ENCODE measurements around the gene TMEM191C.
"Not testable (repeated sequence)": the region's sequence is repeated elsewhere in the genome, so short reads cannot be mapped to it uniquely, and the experiment has no call there.

The TMEM191C gene

DNA sequence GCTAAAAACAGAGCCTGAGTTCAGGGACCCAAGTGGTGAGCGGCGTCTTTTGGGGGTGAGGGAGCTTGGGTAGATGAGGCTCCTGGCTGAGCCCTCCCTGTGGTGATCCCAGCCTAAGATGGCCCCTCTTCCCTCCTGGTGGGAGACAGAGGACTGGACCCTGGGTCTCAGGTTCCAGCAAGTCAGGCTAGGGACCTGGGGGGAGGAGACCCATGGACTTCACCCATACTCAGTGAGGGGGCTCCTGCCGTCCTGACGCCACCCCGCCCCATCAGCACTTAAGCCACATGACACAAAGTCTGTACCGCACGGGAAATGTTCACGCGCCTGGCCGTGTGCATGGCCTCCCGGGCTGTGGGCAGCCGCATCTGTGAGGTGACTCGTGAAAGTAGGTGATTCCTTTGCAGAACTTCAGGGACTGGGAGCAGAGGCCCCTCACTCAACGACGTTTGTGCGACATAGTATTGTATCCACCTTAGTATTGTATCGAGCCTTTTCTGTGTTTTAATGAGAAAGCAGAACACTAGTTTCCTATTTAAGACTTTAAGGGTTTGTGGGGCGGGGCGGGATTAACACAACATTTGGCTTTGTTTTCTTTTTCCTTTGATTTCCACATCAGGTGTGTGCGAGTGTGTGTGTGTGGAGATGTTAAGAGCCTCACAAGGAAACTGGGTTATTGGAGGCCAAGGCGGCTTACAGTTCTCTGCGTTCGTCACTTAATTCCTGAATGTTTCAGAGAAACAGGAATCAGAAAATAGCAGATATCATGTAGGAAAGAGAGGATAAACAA, 18.4 kb upstream of the TMEM191C start:
- Histone ChIP-seq H3K4me1 (ENCODE audit: insufficient read depth, low read length) (no peaks in the 10 kb centered on the region), H3K27me3 (ENCODE audit: insufficient read depth, low read length) (no peaks in the 10 kb centered on the region), H3K9ac (ENCODE audit: low read depth, low read length) (no peak overlapping the region)

DNA sequence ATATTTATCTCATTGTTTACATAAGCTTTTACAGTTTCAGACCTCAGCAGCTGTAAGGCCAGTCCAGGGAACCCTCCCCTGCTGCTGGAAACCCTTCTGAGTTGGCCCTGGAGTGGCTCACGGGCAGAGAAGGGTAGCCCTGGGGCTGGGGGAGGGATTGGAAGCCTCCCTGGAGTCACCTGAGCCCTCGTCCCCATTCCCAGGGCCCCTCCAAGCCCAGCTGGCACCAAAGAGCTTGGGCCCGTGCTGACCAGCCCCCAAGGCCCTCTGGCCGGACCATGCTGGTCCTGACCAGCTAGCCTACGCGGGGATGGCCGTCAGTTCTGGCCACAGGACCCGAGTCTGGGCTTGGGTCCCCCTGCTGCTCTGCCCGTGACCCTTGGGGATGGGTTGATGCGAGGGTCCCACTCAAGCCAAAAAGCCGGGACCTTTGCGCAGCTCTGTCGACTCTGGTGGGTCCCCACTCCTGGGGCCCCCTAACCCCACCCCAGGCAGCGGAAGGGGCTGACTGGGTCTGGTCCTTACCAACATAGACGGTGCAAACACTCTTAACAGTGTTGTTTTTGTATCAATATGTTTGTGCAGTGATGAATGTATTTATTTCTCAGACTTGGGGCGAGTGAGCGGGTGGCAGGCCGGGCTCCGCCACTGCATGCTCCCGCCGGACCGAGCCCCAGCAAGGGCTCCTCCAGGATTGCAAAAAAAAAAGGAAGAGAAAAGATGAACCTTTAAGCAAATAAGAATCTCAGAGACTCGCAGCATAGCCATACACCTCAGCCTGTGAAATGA, 17.5 kb upstream of the TMEM191C start:
- no peak overlapping the region for H3K27ac ChIP-seq (ENCODE audit: low read length)
- no peaks in the 10 kb centered on the region for H3K4me1 ChIP-seq (ENCODE audit: insufficient read depth, low read length)
- H3K36me3 ChIP-seq (ENCODE audit: insufficient read depth, low read depth, low read length): peaks cover 17% of the 10 kb centered on the region
- no peak overlapping the region for H3K4me3 ChIP-seq (ENCODE audit: low read length)
- H3K27me3 ChIP-seq (ENCODE audit: insufficient read depth, low read length): no peaks in the 10 kb centered on the region
- H3K9me3 ChIP-seq (ENCODE audit: insufficient read depth, low read depth, low read length): no peaks in the 10 kb centered on the region
- H3K9ac ChIP-seq (ENCODE audit: low read depth, low read length): no peak overlapping the region; the same call in 1 of the 2 replicates

More for the DNA sequence above, 18.4 kb upstream of the TMEM191C start:
- Histone ChIP-seq H3K27ac (ENCODE audit: low read length) (no peak overlapping the region), H3K9me3 (ENCODE audit: insufficient read depth, low read depth, low read length) (no peaks in the 10 kb centered on the region), H3K4me3 (ENCODE audit: low read length) (no peak overlapping the region), H3K36me3 (ENCODE audit: insufficient read depth, low read depth, low read length) (peaks cover 18% of the 10 kb centered on the region)

DNA sequence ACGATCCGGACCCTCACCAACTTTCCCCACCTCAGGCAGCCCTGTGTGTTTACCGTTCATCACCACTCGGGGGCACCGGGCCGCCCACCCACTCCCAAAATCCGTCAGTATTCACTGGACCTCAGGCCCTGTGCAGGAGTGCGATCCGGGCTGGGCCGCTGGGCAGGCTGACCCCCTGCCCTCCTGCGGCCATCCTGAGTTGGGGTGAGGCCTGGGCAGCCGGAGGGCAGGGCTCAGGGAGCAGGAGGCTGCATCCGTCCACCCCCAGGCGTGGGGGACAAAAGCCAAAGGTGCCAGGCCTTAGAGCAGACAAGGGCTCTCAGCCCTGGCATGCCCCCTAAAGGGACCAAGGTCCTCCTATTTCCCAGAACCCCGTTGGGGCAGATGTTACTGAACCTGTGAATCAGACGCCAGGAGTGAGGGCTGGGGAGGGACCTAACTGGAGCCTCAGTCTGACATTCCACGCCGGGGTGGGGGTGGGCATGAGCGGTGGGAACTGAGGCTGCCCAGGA, 16.8 kb upstream of the TMEM191C start:
- H3K27ac ChIP-seq (ENCODE audit: low read length): no peak overlapping the region
- no peak overlapping the region for H3K4me3 ChIP-seq (ENCODE audit: low read length)
- no peaks in the 10 kb centered on the region for H3K27me3 ChIP-seq (ENCODE audit: insufficient read depth, low read length)
- H3K4me1 ChIP-seq (ENCODE audit: insufficient read depth, low read length): no peaks in the 10 kb centered on the region
- peaks cover 13% of the 10 kb centered on the region for H3K36me3 ChIP-seq (ENCODE audit: insufficient read depth, low read depth, low read length)
- H3K9ac ChIP-seq (ENCODE audit: low read depth, low read length): no peak overlapping the region
- H3K9me3 ChIP-seq (ENCODE audit: insufficient read depth, low read depth, low read length): no peaks in the 10 kb centered on the region

DNA sequence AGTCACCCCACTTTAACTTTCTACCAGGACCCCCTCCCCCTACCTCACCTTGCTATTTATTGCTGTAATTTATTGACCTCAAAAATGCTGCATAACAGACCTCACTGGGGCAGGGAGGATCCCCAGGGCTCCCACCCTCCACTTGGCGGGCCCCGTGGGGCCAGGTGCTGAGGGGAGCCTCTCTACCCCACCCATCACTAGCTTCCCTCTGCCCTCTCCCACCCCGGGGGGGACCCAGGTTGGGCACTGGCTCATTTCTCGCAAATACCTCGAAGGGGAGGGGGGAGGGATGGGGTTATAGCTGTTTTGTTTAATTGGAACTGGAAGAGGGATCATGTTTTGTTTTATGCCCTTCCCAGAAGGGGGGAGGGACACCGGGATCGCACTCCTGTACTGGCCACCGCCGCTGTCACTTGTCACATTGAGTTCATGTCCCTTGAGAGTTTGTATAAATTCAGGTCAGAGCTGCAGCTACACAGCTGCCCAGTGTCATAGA, 16.3 kb upstream of the TMEM191C start:
- H3K9ac ChIP-seq (ENCODE audit: low read depth, low read length): no peak overlapping the region
- H3K27ac ChIP-seq (ENCODE audit: low read length): no peak overlapping the region
- H3K4me1 ChIP-seq (ENCODE audit: insufficient read depth, low read length): no peaks in the 10 kb centered on the region
- peaks cover 10% of the 10 kb centered on the region for H3K36me3 ChIP-seq (ENCODE audit: insufficient read depth, low read depth, low read length)
- H3K4me3 ChIP-seq (ENCODE audit: low read length): no peak overlapping the region
- no peaks in the 10 kb centered on the region for H3K9me3 ChIP-seq (ENCODE audit: insufficient read depth, low read depth, low read length)
- H3K27me3 ChIP-seq (ENCODE audit: insufficient read depth, low read length): no peaks in the 10 kb centered on the region

DNA sequence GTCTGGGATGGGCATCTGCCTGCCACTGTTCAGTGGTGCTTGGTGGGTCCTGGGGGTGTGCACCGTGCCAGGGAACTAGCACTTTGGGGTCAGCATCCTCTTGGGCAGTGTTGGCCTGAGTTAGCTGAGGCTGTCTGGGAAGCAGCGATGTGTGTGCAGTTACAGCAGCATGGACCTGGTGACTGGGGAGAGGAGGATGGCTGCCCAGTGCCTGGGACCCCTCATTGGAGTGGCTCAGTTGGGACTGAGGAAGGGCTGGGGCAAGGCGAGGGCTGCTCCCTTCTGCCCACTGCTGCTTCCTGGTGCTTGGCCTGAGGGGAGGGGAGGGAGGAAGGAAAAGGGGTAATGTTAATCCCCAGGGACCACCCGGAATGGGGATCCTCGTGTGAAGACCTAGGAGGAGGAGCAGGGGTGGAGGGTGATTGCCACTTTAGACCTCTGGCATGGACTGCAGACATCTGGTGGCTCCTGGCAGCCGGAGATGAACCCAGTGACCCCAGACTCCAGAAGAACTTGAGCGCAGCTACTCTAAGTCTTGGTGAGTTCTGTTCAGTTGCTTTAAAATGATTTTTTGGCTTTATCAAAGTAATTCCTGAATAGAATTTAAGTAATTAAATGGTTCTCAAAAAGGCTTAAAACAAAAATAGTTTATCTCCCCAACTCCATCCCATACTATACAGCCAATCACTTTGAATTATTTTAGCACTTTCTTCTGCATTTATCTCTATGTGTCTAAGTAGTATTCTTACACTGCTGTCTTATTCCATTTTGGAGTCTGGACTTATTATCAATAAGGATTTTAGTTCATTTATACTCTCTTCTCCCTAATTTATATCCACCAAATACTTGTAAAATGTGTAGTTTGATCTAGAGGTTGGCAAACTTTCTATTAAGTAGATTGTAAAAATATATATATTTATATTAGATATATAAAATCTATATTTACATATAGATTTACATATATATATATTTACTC, 15.4 kb upstream of the TMEM191C start:
- Histone ChIP-seq H3K36me3 (ENCODE audit: insufficient read depth, low read depth, low read length) (peaks cover under 1% of the 10 kb centered on the region), H3K4me3 (ENCODE audit: low read length) (no peak overlapping the region), H3K27me3 (ENCODE audit: insufficient read depth, low read length) (no peaks in the 10 kb centered on the region), H3K27ac (ENCODE audit: low read length) (no peak overlapping the region), H3K4me1 (ENCODE audit: insufficient read depth, low read length) (no peaks in the 10 kb centered on the region), H3K9ac (ENCODE audit: low read depth, low read length) (no peak overlapping the region), H3K9me3 (ENCODE audit: insufficient read depth, low read depth, low read length) (no peaks in the 10 kb centered on the region)

DNA sequence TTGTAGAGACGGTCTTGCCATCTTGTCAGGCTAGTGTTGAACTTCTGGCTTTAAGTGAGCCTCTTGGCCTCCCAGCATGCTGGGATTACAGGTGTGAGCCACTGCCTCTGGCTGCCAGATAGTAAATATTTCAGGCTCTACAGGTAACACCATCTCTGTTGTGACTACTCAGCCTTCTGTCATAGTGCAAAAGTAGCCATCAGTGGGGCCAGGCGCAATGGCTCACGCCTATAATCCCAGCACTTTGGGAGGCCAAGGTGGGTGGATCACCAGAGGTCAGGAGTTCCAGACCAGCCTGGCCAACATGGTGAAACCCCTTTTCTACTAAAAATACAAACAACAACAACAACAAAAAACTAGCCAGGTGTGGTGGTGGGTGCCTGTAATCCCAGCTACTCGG, 14.5 kb upstream of the TMEM191C start:
- H3K36me3 ChIP-seq (ENCODE audit: insufficient read depth, low read depth, low read length); H3K4me1 ChIP-seq (ENCODE audit: insufficient read depth, low read length); H3K27me3 ChIP-seq (ENCODE audit: insufficient read depth, low read length); H3K9me3 ChIP-seq (ENCODE audit: insufficient read depth, low read depth, low read length); H3K4me3 ChIP-seq (ENCODE audit: low read length); H3K9ac ChIP-seq (ENCODE audit: low read depth, low read length); H3K27ac ChIP-seq (ENCODE audit: low read length): not testable (repeated sequence)

DNA sequence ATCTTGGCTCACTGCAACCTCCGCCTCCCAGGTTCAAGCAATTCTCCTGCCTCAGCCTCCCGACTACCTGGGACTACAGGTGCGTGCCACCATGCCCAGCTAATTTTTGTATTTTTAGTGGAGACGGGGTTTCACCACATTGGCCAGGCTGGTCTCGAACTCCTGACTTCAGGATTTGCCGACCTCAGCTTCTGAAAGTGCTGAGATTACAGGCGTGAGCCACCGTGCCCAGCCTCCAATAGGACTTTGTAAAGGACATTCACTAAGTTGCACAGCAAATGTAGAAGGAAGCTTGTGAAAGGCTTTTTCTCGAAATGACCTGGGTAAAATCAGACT, 12.2 kb upstream of the TMEM191C start:
- H3K36me3 ChIP-seq (ENCODE audit: insufficient read depth, low read depth, low read length); H3K27me3 ChIP-seq (ENCODE audit: insufficient read depth, low read length); H3K4me3 ChIP-seq (ENCODE audit: low read length); H3K4me1 ChIP-seq (ENCODE audit: insufficient read depth, low read length); H3K9ac ChIP-seq (ENCODE audit: low read depth, low read length); H3K9me3 ChIP-seq (ENCODE audit: insufficient read depth, low read depth, low read length); H3K27ac ChIP-seq (ENCODE audit: low read length): not testable (repeated sequence)

DNA sequence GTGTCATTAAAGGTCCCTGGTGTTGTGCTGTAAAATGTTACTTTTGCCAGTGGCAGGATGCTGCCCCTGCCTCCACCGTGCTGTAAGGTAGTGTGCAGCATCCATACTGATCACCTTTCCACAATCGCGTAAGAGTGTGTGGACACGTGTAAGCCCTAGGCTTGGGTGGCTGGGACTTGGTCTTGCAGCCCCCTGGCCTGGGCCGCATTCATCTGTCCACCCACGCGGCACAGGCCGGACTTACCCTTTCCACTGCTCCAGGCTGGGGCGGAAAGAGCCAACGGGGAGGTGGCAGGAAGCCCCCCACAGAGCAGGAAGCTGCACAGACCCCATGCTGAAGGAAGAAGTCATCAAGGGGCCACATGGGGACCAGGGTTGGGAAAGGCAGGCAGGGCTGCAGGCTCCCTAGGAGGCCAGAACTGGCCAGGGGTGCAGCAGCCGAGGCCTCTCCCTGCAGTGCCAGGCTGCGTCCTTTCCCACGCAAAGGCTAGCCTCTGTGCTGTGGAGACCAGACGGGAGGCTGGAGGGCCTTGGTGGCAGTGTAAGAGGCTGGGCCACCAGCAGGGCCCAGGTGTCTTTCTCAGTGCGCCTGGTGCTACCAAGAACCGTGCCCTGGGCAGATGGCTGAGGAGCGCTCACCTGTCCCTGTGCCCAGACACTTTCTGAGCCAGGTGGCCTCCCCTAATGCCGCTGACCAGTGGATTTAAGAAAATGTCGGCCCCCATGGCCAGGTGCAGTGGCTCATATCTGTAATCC, 11.7 kb upstream of the TMEM191C start:
- Histone ChIP-seq H3K9ac (ENCODE audit: low read depth, low read length) (no peak overlapping the region), H3K4me1 (ENCODE audit: insufficient read depth, low read length) (no peaks in the 10 kb centered on the region), H3K36me3 (ENCODE audit: insufficient read depth, low read depth, low read length) (no peaks in the 10 kb centered on the region), H3K4me3 (ENCODE audit: low read length) (no peak overlapping the region), H3K27ac (ENCODE audit: low read length) (no peak overlapping the region), H3K27me3 (ENCODE audit: insufficient read depth, low read length) (no peaks in the 10 kb centered on the region), H3K9me3 (ENCODE audit: insufficient read depth, low read depth, low read length) (no peaks in the 10 kb centered on the region)

DNA sequence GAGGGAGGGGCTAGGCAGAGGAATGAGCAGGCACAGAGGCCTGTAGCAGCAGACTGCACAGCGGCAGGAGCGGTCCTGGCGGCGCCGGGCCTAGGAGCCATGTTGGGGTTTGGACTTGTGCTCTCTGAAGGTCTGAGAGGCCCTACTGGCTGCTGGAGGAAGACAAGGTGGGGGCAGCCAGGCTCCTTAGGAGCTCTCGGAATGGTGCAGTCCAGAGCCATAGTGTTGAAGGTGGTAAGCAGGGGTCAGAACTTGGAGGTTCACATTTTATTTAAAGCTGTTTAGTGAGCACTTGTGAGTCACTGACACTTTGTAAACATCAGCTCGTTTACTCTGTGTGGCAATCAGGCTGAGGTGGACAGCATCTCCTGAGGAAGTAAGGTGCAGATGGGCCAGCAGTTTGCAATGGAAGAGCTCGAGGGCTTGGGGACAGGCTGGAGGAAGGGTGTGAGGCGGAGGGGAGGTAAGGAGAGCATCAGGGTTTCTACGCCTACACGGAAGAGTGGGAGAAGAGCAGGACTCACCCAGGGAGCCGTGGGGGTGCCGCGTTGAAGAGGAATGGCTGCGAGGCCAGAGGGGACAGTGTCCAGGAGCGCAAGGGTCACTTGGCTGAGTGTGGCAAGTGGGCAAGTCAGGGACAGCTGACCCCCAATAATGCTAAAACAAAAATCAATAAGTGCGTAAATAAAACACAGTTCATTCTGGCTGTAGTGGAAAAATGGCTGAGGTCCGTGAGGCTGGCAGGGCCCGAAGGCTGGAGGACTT, 10.0 kb upstream of the TMEM191C start:
- H3K27ac ChIP-seq (ENCODE audit: low read length): no peak overlapping the region
- no peaks in the 10 kb centered on the region for H3K36me3 ChIP-seq (ENCODE audit: insufficient read depth, low read depth, low read length)
- no peaks in the 10 kb centered on the region for H3K27me3 ChIP-seq (ENCODE audit: insufficient read depth, low read length)
- H3K4me1 ChIP-seq (ENCODE audit: insufficient read depth, low read length): no peaks in the 10 kb centered on the region
- H3K9me3 ChIP-seq (ENCODE audit: insufficient read depth, low read depth, low read length): no peaks in the 10 kb centered on the region
- no peak overlapping the region for H3K4me3 ChIP-seq (ENCODE audit: low read length)
- no peak overlapping the region for H3K9ac ChIP-seq (ENCODE audit: low read depth, low read length)

DNA sequence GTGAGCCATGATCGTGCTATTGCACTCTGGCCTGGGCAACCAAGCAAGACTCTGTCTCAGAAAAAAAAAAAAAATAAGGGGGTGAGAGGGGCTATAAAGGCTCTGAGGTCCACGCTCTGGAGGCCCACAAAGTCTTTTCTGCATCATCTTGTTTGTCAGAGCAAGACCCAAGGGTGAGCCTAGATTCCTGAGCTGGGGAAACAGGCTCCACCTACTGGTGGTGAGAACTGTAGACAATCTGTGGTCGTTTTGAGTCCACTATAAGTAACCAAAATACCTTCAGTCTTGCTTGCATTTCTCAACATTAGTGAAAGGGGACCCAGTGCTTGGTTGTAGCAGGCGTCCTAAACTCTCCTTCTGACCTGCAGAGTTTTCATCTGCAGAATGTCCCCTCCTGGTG, 4.5 kb upstream of the TMEM191C start:
- not testable (repeated sequence) for H3K4me3 ChIP-seq (ENCODE audit: low read length); H3K27me3 ChIP-seq (ENCODE audit: insufficient read depth, low read length); H3K27ac ChIP-seq (ENCODE audit: low read length); H3K4me1 ChIP-seq (ENCODE audit: insufficient read depth, low read length); H3K9me3 ChIP-seq (ENCODE audit: insufficient read depth, low read depth, low read length); H3K9ac ChIP-seq (ENCODE audit: low read depth, low read length); H3K36me3 ChIP-seq (ENCODE audit: insufficient read depth, low read depth, low read length)

All from iPS-20b (cell line).